GM12874 (cell line): ENCODE results near the gene SLIT3.

ENCODE experiments used
- TF ChIP-seq, protein P1 (sequence below): IDR thresholded peaks from 2 replicates; pipeline ENCODE4 v1.5.1; 2011; ENCODE audit warnings: low read depth, mild to moderate bottlenecking, control low read depth, low read length, moderate library complexity; ENCODE audit not compliant: insufficient read depth

SLIT3 gene

GRCh38 chr5:169004551-169004950 lies 296.4 kb downstream of the SLIT3 start:
- TF ChIP-seq, protein P1, sequence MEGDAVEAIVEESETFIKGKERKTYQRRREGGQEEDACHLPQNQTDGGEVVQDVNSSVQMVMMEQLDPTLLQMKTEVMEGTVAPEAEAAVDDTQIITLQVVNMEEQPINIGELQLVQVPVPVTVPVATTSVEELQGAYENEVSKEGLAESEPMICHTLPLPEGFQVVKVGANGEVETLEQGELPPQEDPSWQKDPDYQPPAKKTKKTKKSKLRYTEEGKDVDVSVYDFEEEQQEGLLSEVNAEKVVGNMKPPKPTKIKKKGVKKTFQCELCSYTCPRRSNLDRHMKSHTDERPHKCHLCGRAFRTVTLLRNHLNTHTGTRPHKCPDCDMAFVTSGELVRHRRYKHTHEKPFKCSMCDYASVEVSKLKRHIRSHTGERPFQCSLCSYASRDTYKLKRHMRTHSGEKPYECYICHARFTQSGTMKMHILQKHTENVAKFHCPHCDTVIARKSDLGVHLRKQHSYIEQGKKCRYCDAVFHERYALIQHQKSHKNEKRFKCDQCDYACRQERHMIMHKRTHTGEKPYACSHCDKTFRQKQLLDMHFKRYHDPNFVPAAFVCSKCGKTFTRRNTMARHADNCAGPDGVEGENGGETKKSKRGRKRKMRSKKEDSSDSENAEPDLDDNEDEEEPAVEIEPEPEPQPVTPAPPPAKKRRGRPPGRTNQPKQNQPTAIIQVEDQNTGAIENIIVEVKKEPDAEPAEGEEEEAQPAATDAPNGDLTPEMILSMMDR: no peak

DNA sequence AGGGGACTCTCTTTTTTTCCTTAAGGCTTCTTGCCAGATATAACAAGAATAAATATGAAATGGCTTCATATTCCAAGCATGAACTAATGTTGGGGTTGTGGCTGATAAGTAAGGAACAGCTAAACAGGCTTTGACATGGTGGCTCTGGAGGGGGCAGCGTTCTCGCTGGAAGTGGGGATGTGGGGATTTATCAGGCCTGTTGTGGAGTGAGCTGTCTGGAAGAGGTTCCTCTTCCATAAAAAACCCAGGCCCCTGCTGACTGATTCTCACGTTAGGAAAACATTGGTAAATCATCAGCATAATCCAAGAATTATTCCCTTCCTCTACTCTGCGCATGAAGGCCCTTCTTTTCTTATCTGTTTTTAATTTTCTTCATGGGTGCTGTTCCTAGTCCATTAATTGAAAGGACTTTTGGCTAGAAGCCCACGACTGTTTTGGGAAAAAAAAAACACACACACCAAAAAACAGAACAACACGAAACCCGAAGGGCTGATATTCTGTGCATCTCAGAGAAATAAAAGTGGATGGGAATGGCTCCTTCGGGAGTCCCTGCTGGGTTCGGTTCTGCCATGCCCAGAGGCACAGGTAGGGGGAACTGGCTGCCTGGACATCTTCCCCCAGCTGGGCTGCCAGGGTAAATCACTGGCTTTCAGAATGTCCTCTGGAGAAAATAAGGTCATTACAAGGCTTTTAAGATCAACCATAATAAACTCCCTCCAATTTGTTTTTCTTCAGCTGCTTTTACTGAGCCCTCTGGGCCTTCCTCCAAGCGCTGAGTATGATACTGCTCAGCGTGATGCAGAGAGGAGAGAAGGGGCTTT lies 297.0 kb downstream of the SLIT3 start:
- TF ChIP-seq, protein P1: no peak

GRCh38 chr5:169002953-169003555 lies 297.9 kb downstream of the SLIT3 start:
- TF ChIP-seq, protein P1: no peak

GRCh38 chr5:169001394-169001793 lies 299.5 kb downstream of the SLIT3 start:
- TF ChIP-seq, protein P1: no peak

DNA sequence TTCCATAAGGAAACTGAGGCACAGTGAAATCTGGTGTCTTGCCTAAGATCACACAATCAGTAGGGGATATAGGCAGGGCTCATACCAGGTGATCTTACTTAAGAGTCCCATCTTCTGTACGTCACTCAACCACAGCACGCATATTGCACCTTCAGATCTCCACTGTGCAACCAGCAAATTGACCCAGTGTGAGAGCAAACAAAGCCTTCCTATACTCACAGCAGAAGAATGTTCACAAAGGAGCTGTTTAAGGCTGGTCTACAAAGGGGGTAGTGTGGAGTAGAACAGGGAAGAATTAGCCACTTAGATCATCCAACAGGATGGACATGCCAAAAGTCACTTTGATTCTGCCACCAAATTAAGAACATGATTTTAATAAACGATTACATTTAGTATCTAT lies 305.9 kb downstream of the SLIT3 start:
- TF ChIP-seq, protein P1: no peak

DNA sequence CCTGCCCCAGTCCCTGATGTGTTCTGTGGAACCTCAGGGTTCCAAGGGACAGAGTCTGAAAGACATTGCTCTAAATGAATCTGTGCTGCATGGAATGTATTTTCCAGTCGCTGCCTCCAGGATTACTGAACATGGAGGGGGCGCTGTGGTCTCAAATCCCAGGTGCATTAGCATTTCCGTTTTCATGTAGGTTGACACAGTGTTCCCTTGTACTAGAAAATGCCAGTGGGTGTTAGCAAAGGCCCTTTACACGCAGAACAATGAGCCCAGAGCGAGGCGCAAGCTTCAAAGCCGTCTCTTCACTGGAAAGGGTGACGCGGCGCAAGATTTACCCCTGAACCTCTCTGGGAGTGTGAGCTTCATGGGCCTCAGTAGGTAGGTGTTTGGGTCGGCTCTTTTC lies 308.3 kb downstream of the SLIT3 start:
- TF ChIP-seq, protein P1: no peak

DNA sequence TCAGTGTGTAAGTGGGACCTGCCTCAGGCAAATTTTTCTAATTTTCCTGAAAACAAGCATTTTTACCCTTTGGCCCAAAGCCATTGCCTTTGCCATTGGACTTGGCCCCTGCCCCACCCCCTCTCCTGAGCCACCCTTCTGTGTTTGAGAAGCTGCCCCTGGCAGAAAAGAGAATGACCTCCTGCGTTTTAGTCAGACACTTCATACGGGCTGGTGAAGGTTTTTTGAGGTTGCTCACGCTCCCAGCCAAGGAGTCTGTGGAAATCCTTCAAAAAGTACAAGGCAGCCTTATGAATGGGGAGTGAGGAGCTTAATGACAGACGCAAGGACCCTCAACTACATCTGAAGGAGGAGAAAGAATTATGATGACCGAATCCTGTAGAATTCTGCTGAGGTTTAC lies 308.9 kb downstream of the SLIT3 start:
- TF ChIP-seq, protein P1: no peak
